ENCODE results near the gene SWAP70.

Gene SWAP70

GRCh38 chr11:9776203-9776602 lies 112.3 kb downstream of the SWAP70 start:
- DNase-seq (ENCODE audit: low read depth): no peak

GRCh38 chr11:9777066-9777465 lies 113.2 kb downstream of the SWAP70 start:
- no peak for DNase-seq (ENCODE audit: low read depth)

- no peak for DNase-seq (ENCODE audit: low read depth)
Measured at GRCh38 chr11:9777525-9777924, 113.6 kb downstream of the SWAP70 start.

GRCh38 chr11:9780929-9781328 lies 117.1 kb downstream of the SWAP70 start:
- no peak for DNase-seq (ENCODE audit: low read depth)

GRCh38 chr11:9783986-9784385 lies 120.1 kb downstream of the SWAP70 start:
- no peak for DNase-seq (ENCODE audit: low read depth)

GRCh38 chr11:9784602-9785315 lies 120.9 kb downstream of the SWAP70 start:
- DNase-seq (ENCODE audit: low read depth): no peak

- no peak for DNase-seq (ENCODE audit: low read depth)
Measured at GRCh38 chr11:9787260-9787659, 123.4 kb downstream of the SWAP70 start.

- no peak for DNase-seq (ENCODE audit: low read depth)
Measured at GRCh38 chr11:9787981-9788521, 124.2 kb downstream of the SWAP70 start.

- DNase-seq (ENCODE audit: low read depth): no peak
Measured at GRCh38 chr11:9789910-9790309, 126.0 kb downstream of the SWAP70 start.

GRCh38 chr11:9790703-9791102 lies 126.8 kb downstream of the SWAP70 start:
- DNase-seq (ENCODE audit: low read depth): no peak

- DNase-seq (ENCODE audit: low read depth): no peak
Measured at GRCh38 chr11:9796266-9796665, 132.4 kb downstream of the SWAP70 start.

- no peak for DNase-seq (ENCODE audit: low read depth)
Measured at GRCh38 chr11:9796854-9797253, 133.0 kb downstream of the SWAP70 start.

GRCh38 chr11:9797300-9797699 lies 133.4 kb downstream of the SWAP70 start:
- DNase-seq (ENCODE audit: low read depth): no peak

GRCh38 chr11:9799886-9800285 lies 136.0 kb downstream of the SWAP70 start:
- DNase-seq (ENCODE audit: low read depth): no peak

- no peak for DNase-seq (ENCODE audit: low read depth)
Measured at GRCh38 chr11:9802291-9802861, 138.5 kb downstream of the SWAP70 start.

All from stimulated activated CD4-positive, alpha-beta T cell treated with anti-CD3 and anti-CD28 coated beads, Interleukin-2, amount 100 ng/mL, for 4 hours (primary cell).